ENCODE results near the gene MTCH1.
"Not testable (repeated sequence)": the region's sequence is repeated elsewhere in the genome, so short reads cannot be mapped to it uniquely, and the experiment has no call there.

MTCH1 gene

DNA sequence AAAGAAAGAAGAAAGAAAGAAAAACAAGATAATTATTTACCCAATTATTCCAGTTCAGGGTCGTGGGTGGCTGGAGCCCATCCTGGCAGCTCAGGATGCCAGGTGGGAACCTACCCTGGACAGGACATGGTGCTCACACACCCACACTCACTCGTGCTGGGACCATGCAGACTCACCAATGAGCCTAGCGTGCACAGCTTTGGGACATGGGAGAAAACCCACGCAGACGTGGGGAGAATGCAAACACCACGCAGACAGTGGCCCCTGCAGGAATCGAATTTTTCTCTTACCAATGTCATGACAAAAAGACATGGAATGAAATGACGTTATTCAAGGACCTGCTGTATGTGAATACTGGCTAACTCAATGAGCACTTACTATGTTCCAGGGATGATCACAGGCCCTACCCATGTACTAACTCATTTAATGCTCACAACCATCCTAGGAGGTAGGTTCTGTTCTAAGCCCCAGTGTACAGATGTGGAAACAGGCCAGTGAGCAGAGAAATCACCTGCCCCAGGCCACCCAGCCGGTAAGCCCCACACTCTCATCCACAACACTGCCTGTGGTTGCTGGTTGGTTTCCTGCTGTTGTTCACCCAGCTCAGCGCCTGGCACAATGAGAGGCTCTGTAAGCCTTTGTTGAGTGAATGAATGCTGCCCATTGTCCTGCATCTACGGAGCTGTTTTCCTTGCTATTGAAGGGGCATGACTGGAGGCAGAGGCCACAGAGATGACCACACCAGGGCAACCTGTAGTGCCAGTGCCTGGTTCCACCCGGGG is 38.2 kb downstream of the MTCH1 start:
- no peak for DNase-seq

DNA sequence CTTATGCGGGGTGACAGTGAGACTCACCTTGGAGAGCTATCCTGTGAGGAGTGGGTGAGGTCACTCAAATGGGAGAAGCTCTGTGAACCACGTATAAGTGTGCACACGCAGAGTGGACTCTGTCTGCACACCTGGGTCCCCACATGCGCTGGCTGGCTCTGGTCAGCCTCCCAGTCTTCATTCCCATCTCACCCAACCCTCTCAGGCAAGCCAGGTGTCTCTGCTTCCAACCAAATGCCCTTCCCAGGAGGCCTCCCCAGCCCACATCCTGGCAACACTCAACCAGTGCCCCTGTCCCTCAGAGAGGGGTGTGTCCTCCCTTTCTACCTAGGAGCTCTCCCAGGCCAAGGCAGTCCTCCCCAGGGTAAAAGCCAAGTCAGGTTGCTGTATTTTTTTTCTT is 39.5 kb downstream of the MTCH1 start:
- no peak for DNase-seq

DNA sequence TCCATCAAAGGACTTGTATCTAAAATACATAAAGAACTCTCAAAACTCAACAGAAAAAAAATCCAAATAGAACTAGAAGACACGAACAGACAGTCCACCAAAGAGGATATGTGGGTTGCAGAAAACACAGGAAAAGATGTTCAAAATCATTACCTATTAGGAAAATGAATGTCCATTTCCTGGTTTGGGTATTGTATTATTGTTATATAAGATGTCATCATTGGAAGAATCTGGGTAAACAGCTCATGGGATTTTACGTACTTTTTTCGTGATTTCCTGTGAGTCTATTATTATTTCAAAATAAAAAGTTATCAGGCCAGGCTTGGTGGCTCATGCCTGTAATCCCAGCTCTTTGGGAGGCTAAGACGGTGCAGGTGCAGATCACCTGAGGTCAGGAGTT is 40.7 kb downstream of the MTCH1 start:
- DNase-seq, result no peak

DNA sequence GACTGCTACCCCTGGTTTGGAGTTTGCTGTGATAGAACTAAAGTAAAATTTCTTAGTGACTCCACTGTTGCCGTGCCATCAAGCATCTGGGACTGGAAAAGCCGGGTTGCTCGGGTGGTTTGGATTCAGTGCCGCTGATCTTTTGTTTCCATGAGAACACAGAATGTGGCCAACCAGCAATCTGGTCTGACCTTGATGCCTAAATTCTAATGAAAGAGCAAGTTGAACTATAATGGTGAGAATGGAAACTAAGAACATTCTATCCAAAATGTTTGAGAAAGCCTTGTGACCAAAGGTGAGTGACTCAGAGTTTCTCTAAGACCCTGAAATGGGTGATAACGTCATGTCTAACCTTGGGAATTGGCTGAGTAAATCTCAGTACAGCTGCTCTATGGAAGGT is 41.3 kb downstream of the MTCH1 start:
- no peak for DNase-seq

DNA sequence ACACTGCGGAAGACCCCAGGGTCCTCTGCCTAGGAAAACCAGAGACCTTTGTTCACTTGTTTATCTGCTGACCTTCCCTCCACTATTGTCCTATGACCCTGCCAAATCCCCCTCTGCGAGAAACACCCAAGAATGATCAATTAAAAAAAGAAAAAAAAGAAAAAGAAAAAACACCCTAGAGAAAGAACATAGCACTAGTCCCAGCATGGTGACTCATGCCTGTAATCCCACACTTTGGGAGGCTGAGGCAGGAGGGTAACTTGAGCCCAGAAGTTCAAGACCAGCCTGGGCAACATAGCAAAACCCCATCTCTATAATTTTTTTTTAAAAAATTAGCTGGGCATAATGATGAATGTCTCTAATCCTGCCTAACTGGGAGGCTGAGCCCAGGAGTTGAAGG is 43.7 kb downstream of the MTCH1 start:
- DNase-seq, result not testable (repeated sequence)

DNA sequence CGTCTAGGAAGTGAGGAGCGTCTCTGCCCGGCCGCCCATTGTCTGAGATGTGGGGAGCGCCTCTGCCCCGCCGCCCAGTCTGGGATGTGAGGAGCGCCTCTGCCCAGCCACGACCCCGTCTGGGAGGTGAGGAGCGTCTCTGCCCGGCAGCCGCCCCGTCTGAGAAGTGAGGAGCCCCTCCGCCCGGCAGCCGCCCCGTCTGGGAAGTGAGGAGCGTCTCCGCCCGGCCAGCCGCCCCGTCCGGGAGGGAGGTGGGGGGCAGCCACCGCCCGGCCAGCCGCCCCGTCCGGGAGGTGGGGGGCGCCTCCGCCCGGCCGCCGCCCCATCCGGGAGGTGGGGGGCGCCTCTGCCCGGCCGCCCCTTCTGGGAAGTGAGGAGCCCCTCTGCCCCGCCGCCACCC is 44.4 kb downstream of the MTCH1 start:
- not testable (repeated sequence) for DNase-seq

DNA sequence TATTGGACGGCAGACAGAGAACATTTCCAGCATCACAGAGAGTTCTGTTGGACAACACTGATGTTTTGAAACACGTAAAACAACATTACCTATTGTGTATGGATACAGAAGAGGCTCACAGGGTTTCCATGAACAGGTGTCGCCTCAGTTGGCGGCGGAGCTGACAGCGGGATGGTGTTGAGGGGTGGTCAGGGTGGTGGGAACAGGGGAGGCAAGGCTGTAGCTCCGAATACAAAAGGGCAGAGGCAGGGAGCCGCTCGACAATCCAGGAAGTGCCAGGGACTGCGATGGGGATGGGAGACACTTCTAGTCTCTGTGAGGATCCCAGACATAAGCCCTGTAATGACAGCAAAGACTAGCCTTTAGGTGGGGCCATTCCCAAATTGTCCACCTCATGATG is 46.0 kb downstream of the MTCH1 start:
- DNase-seq, result no peak

DNA sequence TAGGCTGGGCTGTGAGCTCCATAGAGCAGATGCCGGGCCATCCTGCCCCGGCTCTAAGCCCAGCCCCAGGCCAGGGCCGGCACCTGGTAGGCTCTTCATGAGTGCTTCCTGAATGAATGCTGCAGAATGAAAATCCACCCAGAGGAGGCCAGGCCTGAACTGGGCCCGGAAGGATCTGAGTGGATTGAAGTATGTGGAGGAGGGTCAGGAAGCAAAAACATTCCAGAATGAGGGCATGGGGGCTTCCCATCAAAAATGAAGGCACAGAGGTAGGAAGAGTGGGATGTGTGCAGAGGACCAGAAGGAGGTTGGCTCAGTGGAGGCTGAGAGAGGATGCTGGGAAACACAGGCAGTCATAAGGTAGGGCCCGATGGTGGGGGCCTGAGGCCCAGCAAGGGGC is 47.0 kb downstream of the MTCH1 start:
- DNase-seq, result not testable (repeated sequence)

DNA sequence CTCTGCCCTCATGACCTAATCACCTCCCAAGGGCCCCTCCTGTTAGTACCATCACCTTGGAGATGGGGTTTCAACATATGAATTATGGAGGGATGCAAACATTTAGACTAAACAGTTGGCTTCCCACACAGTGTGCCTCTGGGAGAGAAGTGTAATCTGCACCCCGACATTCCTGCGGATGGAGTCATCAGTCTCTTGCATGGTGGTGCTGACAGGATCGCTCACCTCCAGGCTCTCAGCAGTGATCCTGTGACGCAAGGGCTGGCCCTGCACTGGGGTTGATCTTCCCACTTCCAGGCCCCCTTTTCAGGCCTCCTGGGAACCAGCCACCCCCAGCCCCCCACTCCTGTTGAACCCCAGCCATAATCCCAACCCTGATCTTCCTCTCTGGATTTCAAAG is 47.5 kb downstream of the MTCH1 start:
- no peak for DNase-seq

DNA sequence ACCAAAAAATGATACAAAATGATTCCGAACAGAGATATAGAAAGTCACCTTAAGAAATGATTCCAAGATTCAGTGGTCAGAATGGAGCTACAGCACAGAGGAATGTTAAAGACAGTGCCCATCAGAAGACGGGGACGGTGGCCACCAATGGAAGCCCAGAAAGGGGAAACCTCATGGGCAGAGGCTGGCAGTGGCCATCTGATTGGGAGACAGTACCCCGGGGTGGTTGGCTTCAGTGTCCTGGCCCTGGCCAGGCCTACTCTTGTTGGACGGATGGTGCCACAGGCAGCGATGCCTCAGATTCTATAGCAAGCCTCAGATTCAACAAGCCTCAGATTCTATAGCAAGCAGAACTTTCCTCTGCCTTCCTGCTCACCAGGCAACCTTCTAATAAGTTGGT is 48.1 kb downstream of the MTCH1 start:
- no peak for DNase-seq

DNA sequence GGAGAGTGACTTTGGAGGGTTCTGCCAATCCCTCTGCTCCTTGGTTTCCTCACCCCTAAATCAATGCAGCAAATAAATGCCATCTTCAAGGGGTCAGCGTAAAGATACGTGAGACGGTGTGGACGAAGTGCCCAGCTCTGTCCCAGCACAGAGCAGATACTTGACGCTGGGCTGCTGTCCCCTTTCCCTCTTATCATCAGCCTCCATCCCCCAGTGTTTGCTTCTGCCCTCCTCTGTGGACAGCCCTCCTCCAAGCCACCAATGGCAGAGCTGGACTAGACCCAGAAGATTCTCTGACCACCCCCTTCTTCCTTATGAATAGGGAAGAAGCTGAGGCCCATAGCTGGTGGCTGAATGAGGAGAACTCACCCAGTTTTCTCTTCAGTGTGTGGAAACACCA is 49.2 kb downstream of the MTCH1 start:
- no peak for DNase-seq

DNA sequence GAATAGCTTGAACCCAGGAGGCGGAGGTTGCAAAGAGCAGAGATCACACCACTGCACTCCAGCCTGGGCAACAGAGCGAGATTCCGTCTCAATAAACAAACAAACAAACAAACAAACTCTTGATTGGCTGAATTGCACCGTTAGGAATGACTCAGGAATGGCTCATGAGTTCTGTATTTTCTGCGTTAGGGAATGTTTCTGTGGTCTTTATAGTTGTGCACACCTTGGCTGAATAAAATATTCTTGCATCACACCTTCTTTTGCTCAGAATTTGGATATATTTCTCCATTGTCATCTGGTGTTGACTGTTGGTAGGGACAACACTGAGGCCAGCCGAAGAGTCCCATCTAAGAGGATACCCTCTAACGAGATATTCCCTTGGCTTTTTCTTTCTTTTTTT is 51.1 kb downstream of the MTCH1 start:
- DNase-seq, result no peak

DNA sequence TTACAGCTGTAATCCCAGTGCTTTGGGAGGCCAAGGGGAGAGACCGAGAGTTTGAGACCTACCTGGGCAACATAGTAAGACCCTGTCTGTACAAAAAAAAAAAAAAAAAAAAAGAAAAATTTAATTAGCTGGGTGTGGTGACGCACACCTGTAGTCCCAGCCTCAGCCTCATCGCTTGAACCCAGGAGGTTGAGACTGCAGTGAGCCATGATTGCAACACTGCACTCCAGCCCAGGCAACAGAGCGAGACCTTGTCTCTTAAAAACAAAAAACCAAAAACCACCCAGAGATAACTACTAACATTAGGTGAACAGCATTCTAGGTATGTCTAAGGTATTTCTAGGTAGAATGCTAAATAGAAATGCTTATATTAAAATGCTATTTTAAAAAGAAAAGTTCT is 52.5 kb downstream of the MTCH1 start:
- DNase-seq, result no peak

DNA sequence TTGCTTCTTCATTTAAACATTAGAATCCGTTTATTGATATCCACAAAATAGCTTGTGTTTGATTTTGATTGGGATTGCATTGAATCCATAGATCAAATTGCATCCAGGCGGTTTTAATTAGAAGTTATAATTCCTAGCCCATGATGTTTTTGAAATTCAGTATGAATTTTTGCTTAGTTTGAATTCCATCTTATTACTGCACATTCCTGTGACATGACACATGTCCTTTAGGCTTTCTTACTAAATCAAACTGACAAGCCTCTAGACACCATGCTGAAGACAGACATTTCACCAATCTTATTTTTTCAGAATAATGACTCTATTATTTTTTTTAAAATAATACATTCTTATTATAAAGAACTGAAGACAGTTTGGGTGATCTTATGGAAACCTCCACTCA is 52.9 kb downstream of the MTCH1 start:
- no peak for DNase-seq

DNA sequence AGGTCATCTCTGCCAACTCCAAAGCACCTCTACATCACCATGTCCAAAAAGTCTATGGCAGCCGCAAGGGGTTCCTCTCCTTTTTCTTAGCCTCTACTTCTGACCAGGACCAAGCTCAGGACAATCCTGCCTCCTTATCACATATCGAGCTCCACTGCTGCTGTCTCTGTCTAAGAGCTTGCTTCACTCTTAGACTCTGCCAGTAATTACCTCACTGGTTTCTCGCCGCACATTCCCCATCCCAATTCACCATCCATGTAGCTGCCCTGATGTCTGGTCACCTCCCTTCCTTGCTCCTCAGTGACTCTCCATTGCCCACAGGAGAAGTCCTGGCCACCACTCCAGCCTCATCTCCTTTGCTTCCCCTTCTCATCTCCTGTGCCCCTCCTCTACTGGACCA is 55.5 kb downstream of the MTCH1 start:
- no peak for DNase-seq

DNA sequence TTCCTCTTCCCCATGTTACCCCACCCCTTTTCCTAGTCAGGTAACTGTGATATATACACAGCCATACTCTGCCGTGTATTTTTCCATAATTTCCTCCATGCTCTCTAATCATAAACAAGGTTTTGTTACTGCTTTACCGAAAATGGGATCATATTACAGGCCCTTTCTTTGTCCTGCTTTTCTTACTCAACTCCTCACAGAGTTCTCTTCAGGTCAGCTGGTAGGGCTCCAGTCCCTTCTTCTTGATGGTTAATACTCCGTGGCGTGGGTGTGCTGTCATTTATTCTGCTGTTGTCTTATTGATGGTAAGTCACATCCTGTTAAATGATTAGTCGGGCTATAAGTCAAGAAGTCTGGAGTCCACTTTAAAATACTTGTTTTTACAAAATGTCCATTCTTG is 56.4 kb downstream of the MTCH1 start:
- no peak for DNase-seq

DNA sequence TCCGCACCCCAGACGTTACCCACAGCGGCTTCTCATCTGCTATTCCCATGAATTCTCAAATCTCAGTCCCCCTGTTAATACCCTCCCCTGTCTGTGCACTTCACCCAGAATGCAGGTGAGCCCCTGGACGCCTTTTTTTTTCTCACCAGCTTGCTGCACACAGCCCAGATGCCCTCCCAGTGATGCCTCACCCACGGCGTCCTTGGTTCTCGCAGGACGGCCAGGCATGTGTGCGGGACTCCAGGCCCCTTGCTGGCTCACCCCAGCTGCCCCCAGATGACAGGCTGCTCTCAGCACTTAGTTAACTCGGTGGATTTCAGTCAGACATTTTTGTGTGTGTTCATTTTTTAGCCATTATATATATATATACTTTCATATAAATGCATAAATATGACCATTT is 56.8 kb downstream of the MTCH1 start:
- no peak for DNase-seq

DNA sequence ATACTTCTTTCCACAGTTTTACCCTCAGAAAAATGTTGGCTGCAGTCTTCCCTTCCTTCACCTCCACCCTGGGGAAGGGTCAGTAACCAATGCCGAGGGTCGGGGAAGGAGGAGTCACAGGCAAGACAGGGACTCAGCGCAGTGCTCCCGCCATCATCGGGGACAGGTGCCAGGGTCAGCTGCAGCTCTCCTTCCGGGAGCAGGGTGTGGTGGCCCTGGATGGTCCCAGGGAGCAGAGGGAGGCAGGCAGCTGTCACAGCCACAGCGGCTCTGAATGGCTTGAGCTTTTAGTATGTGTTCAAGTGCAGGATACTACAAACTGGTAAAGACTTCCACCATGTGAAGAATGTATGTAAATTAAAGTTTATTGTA is 57.5 kb downstream of the MTCH1 start:
- no peak for DNase-seq

DNA sequence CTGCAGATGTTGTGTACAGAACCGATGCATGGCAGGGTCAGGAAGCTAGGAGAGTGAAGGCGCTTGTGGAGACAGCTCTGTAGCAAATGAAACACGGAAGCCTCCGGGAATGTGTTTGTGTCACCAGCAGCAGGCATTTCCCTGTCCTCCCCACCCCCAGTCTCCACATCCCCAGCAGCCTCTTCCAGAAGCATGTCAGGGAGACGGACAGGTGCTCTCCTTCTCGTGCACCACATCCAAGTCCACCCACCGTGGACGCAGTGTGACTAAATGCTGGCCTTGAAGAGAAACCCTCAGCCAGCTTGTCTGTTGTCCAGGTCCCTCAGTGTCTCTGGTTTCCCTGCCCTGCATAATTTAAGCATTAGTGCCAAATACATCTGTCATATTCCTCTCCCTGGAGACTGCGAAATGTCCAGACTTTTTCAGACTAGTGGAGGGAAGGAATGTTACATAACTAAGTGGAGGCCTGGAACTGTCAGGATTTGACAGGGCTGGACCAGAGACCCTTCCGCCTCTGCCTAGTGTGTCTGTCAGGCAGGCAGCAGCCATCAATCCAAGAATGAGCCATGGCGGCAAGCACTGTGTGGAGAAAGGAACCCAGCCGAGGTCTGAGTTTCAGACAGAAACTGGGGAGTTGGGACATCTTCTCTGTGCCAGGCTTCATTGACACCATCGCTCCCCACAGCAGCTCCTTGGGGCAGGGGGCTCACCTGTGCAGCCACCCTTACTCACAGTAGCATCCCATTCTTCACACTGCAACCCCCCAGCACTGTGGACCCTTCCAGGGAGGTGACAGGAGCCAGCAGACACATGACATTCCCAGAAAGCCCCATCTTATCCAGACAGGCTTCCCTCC is 58.1 kb downstream of the MTCH1 start:
- no peak for DNase-seq

DNA sequence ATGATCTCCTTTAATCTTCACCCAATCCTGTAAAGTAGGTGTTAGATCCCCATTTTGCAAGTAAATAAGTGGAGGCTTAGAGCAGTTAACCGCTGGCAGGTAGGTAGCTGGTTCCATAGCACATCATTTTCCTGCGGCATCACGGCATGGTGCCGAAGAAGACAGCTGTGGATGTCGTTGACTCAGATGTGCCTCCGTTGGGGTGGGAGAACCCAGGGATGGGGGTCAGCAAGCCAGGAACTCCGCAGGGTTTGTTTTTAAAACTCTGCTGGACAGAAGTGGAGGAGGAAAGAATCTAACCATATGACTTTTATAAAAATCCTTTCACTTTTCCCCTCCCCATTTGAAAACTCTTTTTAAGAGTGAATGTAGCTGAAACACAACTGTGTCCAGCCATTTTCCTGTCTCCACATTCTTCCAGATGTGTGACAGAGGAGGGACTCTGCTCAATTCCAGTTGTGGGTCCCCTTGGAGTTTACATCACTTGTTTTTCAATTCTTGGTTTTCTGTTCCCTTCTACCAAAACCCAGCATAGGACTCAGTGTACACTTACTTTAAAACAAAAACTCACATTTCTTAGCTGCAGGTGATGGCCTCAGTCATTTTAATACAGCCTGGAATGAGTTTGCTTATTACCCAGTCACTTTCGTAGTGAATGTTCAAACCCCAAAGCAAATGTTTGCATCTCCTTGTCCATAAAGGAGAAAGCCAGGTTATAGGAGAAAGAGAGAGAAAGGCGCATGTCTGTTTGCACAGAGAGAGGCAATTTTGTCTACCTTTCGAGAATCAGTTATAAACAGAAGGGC is 59.1 kb downstream of the MTCH1 start:
- no peak for DNase-seq

DNA sequence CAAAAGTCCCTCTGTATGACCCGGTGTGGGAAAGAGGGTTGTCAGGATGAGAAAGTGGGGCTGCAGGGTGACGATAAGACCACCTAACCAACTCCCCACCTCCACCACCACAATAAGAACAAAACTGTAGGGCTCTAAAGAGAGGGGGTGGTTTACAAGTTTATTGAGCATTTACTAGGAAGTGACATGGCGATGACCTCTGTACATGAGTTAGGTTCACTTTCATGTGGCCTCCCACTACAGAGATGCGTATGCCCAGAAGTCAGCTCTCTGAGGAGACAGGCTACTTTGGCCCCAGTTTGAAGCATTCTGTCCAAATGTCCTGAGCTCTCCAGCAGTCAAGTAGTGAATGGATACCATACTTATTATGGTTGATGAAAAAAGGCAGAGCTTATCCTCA is 60.2 kb downstream of the MTCH1 start:
- no peak for DNase-seq

DNA sequence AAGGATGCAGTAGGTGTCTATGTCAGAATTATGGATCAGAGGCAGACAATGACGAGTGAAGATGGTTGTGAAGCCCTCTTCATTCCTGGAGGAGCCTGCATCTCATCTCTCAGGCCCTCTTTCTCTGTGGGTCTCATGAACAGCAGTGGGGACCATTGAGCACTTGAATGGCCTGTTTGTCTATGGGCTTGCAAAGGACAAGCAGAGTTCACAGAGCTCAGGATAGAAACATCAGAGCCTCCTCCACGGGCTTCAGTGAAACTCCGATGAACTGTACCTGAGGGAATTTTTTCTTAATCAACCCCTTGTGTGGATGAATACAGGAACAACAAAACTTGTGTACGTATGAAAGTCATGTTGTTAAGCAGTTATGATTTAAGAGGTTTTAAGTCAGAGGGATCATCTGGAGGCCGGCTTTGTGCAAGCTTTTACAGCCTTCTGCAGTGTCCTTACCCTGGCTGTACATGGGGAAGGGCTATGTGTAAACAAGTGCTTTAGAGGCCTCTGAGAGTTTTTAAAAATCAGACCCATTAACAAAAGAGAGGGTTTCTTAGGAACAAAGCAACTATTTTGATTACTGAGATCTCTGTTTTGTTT is 61.1 kb downstream of the MTCH1 start:
- DNase-seq, result no peak

DNA sequence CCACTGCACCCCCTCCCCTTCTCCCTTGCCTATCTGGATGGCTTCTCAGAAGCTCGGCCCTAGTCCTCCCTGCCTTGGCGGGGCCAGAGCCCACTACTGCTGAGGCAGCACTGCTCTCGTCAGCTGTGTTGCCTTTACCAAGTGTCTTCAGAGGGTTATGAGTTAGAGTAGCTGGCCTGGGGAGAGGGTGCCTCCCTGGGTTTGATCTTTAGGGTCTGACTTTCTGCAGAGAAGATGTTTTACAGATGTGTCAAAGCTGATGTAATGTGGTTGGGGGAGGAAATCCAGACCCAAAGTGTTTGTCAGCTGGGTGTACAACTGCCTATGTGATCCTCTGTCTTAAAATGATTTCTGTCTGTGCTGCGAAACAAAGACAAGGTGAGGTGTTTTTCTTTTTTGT is 61.9 kb downstream of the MTCH1 start:
- DNase-seq, result no peak

All from cortex of kidney (tissue), 1 donor.